Measurements from ENCODE around the gene GRIP2.
A peak's percentile ranks its signal among the peaks of the same experiment; 100 is the strongest.

GRIP2 gene

GRCh38 chr3:14561051-14561960 is 21.2 kb upstream of the GRIP2 start:
- DNase-seq = no peak

DNA sequence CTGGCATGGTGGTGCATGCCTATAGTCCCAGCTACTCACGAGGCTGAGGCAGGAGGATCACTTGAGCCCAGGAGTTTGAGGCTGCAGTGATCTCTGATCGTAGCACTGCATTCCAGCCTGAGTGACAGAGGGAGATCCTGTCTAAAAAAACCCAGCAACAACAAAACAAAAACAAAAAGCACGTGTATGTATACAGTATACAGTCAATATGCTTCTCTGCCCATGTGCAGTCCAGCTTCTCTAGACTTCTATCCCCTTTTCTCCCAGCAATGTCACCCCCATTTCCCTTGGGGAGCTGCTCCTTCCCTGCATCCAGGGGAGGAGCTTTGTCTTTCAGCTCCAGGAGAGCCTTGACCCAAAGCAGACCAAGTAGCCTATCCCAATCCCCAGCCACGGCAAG is 20.0 kb upstream of the GRIP2 start:
- no peak for DNase-seq

DNA sequence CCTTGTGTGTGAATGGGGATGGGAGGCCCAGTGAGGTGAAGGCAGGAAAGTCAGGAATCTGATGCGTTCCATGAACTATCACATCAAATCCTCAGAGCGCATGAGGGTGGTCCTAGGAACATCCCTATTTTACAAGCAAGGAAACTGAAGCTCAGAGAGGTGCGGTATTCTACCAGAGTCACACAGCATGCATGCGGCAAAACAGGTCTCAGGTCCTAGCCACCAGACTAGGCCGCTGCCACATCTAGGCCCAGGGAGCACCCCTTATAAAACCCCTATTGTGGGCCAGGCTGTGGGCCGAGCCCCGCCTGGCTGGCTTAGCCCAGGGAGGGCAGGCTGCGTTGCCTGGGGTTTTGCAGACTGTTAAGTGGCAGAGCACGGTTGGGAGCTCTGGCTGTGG is 17.9 kb upstream of the GRIP2 start:
- no peak for DNase-seq

DNA sequence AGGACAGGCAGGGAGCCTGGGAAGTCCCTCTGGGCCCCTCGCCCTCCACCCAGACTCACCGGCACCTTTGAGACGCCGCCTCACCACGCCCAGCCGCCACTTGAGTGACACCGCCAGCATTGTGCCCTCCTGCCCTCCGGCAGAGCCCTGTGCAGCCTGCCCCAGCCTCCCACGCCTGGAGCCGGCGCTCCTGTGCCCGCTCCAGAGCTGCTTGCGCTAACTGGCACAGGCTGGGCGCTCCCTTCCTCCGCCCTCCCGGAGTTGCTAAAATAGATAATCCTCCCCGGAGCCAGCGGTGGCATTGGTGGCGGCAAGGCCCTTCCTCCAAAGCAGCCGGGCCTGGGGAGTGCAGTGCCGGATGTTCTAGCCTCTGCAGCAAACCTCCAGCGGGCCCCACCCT is 15.7 kb upstream of the GRIP2 start:
- DNase-seq = no peak

- DNase-seq = no peak
These were observed 14.6 kb upstream of the GRIP2 start for GRCh38 chr3:14554715-14555114.

DNA sequence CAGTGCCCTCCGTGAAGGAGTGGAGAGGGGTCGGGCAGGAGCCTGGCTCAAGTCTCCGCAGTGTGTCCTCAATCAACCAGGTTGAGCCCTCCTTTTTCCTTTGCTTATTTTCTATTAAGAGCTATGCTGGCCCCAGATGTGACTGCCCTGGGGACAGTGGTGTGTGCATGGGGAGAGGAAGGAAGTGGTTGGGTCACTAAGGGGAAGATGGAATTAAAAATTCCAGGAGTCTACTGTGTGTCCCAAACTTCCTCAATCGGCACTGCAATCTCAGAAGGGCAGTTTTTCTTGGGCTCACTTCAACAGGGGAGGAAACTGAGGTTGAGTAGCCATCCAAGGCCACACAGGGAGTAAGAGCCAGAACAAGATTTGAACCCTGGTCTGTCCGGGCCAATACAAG is 13.7 kb upstream of the GRIP2 start:
- no peak for DNase-seq

GRCh38 chr3:14552717-14553116 is 12.6 kb upstream of the GRIP2 start:
- DNase-seq = no peak

DNA sequence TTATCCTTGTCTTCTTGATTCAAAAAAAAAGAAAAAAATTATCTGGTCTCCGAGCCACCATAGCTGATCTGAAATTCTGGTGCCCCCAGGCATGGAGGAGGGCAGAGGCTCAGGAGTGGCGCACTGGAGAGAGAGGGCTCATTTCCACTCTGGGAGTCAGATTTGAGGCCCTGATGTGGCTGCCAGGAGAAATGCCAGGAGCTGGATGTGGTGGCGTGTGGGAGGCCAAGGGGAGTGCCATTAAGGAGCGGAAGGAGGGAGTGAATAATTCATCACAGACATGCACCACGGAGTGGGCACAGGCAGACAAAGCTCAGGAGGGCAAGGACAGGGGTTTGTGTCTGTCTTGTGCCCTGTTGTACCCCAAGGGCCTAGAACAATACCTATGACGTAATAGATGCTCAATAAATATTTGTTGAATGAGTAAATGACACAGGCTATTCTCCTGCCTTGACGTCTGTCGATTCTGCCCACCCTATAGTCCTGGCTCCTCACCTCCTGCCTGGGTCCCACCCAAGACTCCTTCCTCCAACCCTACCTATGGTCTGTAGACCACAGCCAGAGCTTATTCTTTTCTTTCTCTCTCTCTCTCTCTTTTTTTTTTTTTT is 12.0 kb upstream of the GRIP2 start:
- DNase-seq = no peak

GRCh38 chr3:14550651-14551611 is 10.8 kb upstream of the GRIP2 start:
- no peak for DNase-seq

DNA sequence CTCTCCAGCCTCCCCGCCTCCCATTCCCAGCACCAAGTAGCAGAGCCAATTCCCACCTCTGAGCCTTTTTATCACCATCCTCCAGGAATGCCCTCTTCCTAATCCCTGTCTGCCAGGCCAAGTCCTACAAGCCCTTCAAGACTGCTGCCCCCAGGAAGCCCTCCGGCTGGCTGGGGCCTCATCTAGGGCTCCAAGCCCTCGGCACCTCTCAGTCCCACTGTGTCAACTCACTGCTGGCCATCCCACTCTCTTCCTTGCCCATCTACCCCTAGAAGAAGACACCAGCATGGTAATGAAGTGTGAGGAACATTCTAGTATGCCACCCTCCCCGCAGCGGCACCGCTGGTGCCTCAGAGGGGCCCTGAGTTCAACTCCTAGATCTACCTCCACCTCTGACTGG is 10.0 kb upstream of the GRIP2 start:
- no peak for DNase-seq

DNA sequence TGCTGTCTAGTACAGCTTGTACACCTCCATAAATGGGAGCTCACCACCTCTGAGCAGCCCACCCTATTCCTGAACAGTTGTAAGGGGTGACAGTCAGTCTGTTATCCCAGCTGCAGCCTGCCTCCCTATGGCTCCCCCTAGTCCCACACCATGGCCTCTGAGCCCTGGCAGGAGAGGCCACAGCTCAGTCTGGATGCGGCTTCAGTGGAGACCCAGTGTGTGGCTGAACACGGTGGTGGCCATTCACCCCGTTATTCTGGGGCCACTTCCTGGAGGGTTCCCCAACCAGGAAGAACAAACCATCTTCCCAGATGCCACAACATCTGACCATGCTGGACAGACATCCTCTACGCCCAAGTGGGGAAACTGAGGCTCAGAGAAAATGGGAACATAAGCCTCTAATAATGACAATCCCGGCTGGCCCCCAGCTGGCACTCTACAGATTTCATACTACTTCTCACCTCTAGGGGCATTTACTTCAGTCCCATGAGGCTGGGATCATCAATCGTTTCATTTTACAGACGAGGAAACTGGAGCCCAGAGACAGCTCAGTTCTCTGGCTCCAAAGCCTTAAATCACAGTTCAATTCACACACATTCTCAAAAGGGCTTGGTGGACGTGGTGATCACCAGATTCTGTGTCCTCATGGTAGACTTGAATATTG is 9.2 kb upstream of the GRIP2 start:
- no peak for DNase-seq

- peak in 1 of 2 donors; percentile 35 for DNase-seq
These were observed 8.2 kb upstream of the GRIP2 start for GRCh38 chr3:14548321-14548729.

GRCh38 chr3:14547693-14548092 is 7.6 kb upstream of the GRIP2 start:
- DNase-seq = no peak

- DNase-seq = no peak
These were observed 5.9 kb upstream of the GRIP2 start for GRCh38 chr3:14546041-14546440.

GRCh38 chr3:14545251-14545635 is 5.1 kb upstream of the GRIP2 start:
- no peak for DNase-seq

DNA sequence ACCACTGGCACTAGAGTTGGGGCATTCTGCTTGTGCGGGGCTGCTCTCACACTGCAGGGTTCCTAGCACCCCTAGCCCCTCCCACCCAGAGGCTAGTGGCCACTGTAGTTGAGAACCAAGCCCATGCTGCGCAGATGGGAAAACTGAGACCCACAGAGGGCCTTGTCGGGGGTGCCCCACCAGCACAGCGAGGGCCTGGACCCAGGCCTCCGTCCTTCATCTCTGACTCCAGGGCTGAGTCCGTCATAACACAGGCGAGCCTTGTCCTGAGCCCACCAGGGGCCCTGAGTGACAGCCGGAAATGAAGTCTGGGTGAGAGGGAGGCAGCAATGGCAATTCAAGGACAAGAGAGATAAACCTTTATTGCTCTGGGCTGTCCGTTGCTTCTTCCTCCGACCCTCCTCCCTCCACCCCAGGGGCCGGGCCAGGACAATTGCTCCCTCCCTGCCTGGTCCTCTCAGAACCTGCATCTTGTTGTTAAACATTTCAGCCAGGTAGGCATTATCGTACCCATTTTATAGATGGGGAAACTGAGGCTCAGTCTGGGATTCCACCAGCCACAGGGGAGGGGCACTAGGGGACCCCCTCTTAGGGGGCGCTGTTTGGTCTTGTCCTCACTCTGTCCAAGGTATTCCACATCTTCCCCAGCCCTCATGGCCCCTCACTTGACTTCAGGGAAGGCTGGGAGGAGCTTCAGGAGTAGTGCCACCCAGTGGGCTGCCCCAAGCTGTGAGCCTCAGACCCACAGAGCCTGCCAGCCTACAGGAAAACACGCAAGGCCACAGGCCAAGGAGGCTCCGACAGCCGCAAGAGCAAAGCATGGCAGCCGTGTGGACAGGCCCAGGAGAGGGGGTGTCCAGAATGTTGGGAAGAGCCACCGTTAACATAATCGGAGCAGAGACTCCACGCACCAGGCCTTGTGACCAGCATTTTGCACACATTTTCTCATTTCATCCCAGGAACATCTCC is 4.4 kb upstream of the GRIP2 start:
- no peak for DNase-seq

GRCh38 chr3:14543446-14543845 is 3.3 kb upstream of the GRIP2 start:
- no peak for DNase-seq

- DNase-seq = no peak
These were observed 2.5 kb upstream of the GRIP2 start for GRCh38 chr3:14542656-14543055.

DNA sequence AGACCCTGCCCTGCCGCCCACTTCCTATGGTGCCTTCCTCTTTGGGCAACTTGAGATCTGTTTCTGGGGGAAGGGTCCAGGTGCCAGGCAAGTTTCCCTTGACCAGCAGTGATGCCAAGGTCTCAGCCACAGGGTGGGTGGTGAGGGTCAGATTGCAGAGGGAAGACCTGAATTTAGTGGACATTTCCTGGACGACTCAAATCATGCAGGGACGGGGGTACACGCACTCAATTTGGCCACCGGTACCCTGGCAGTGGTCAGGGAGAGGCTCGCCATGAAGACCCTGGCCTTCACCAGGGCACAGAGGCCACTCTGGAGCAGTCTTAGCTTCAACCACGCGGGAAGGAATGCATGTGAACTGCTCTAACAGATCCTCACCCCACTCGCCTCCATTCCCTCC is 1.5 kb upstream of the GRIP2 start:
- DNase-seq = no peak

DNA sequence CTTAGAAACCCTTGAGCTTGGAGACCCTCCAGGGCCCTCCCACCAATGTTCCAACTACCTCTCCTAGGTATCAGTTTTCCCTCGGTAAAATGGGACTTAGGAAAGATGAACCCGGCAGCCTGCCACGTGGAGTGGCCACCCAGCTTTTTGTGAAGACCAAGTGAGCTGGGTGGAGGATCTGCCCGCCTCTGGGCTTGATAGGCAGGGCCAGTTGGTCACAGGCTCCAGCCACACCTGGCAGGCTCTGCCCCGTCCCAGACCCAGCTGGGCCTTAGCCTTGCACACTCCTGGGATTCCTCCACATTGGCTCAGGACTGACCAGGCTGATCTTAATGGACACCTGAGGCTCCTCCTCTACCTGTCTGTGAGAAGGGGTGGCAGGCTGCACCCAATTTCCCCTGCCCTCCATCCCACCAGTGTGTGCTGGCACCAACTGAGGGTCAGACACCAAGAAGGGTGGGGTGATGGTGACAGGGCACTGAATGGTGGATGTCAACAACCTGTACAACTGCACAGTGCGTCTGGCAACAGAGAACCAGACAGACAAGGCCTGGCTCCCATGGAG is 761 bp upstream of the GRIP2 start:
- no peak for DNase-seq

GRCh38 chr3:14539384-14539741 is 779 bp downstream of the GRIP2 start:
- DNase-seq = no peak

Measured in bone marrow (tissue), 2 donors.